ENCODE results near the gene POU6F2. TPM values are rescaled to one million over a fixed set of nuclear protein-coding genes. Genes with fewer than 3 reads are reported as not detected.

POU6F2 gene
- total RNA-seq, 1 experiment from 2014 or later = not detected

DNA sequence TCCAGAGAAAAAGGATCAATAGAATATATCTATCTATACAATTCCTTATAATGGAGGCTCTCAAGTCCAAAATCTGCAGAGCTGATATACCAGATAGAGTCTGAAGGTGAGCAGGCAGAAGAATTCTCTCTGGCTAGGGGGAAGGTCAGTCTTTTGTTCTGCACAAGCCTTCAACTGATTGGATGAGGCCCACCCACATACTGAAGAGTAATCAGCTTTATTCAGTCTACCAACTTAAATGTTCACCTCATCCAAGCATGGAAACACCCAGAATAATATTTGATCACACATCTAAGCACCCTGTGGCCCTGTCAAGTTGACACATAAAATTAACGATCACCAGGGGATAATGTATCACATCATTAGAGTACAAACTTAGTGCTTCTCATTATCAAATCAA, 394.7 kb downstream of the POU6F2 start:
- Histone ChIP-seq H3K36me3 (ENCODE audit: control insufficient read depth, insufficient read depth, low read length) (no peaks in the 10 kb centered on the region), H3K4me3 (ENCODE audit: low read depth in 2 of 2, low read length in 2 of 2) (no peak overlapping the region), H3K27ac (ENCODE audit: low read length) (no peak overlapping the region), H3K4me1 (ENCODE audit: control insufficient read depth, insufficient read depth, low read length) (no peaks in the 10 kb centered on the region), H3K9me3 (ENCODE audit: control insufficient read depth, insufficient read depth, low read depth, low read length) (no peaks in the 10 kb centered on the region), H3K27me3 (ENCODE audit: control insufficient read depth, insufficient read depth, low read length) (peaks cover 2% of the 10 kb centered on the region; the same call in 1 of the 2 replicates)
- DNase-seq (ENCODE audit: low read depth, low spot score) (no peak), ATAC-seq (no peak)
- POLR2A ChIA-PET = no interaction called here
- intact Hi-C loops (cut with micrococcal nuclease; ENCODE audit: unreplicated experiment) = no loop called here
- CTCF ChIA-PET = no interaction called here
- in situ Hi-C loops (cut with HindIII; ENCODE audit: low pct_unique_long_range_greater_than_20kb, low sequenced_read_pairs) = no loop called here
- TF ChIP-seq SIN3A (IDR thresholded peaks at IDR 0.05; ENCODE audit: borderline replicate concordance, insufficient read depth, low read depth, low read length) (no peak), TCF7L2 (IDR thresholded peaks at IDR 0.05; ENCODE audit: low read depth, low read length) (no peak), POLR2AphosphoS5 (IDR thresholded peaks at IDR 0.05; ENCODE audit: low read depth, low read length) (no peak)
- TF ChIP-seq, protein P1, sequence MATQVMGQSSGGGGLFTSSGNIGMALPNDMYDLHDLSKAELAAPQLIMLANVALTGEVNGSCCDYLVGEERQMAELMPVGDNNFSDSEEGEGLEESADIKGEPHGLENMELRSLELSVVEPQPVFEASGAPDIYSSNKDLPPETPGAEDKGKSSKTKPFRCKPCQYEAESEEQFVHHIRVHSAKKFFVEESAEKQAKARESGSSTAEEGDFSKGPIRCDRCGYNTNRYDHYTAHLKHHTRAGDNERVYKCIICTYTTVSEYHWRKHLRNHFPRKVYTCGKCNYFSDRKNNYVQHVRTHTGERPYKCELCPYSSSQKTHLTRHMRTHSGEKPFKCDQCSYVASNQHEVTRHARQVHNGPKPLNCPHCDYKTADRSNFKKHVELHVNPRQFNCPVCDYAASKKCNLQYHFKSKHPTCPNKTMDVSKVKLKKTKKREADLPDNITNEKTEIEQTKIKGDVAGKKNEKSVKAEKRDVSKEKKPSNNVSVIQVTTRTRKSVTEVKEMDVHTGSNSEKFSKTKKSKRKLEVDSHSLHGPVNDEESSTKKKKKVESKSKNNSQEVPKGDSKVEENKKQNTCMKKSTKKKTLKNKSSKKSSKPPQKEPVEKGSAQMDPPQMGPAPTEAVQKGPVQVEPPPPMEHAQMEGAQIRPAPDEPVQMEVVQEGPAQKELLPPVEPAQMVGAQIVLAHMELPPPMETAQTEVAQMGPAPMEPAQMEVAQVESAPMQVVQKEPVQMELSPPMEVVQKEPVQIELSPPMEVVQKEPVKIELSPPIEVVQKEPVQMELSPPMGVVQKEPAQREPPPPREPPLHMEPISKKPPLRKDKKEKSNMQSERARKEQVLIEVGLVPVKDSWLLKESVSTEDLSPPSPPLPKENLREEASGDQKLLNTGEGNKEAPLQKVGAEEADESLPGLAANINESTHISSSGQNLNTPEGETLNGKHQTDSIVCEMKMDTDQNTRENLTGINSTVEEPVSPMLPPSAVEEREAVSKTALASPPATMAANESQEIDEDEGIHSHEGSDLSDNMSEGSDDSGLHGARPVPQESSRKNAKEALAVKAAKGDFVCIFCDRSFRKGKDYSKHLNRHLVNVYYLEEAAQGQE (IDR thresholded peaks at IDR 0.05; ENCODE audit: insufficient read depth in 1 of 2, low read depth in 2 of 2, low read length in 1 of 2) = no peak
- TF ChIP-seq, protein P2, sequence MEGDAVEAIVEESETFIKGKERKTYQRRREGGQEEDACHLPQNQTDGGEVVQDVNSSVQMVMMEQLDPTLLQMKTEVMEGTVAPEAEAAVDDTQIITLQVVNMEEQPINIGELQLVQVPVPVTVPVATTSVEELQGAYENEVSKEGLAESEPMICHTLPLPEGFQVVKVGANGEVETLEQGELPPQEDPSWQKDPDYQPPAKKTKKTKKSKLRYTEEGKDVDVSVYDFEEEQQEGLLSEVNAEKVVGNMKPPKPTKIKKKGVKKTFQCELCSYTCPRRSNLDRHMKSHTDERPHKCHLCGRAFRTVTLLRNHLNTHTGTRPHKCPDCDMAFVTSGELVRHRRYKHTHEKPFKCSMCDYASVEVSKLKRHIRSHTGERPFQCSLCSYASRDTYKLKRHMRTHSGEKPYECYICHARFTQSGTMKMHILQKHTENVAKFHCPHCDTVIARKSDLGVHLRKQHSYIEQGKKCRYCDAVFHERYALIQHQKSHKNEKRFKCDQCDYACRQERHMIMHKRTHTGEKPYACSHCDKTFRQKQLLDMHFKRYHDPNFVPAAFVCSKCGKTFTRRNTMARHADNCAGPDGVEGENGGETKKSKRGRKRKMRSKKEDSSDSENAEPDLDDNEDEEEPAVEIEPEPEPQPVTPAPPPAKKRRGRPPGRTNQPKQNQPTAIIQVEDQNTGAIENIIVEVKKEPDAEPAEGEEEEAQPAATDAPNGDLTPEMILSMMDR (IDR thresholded peaks at IDR 0.05) = no peak
- BruUV-seq (replicated peaks) = no TSS peak

- BruUV-seq (replicated peaks) = no TSS peak
- H3K36me3 ChIP-seq (ENCODE audit: control insufficient read depth, insufficient read depth, low read length) = no peaks in the 10 kb centered on the region
- H3K27ac ChIP-seq (ENCODE audit: low read length) = no peak overlapping the region
- ATAC-seq (no peak), DNase-seq (ENCODE audit: low read depth, low spot score) (no peak)
- in situ Hi-C loops (cut with HindIII; ENCODE audit: low pct_unique_long_range_greater_than_20kb, low sequenced_read_pairs) (no loop called here), intact Hi-C loops (cut with micrococcal nuclease; ENCODE audit: unreplicated experiment) (no loop called here)
- H3K27me3 ChIP-seq (ENCODE audit: control insufficient read depth, insufficient read depth, low read length) = peaks cover 2% of the 10 kb centered on the region; the same call in 1 of the 2 replicates
- CTCF ChIA-PET = no interaction called here
- no peak overlapping the region for H3K4me3 ChIP-seq (ENCODE audit: low read depth in 2 of 2, low read length in 2 of 2)
- H3K9me3 ChIP-seq (ENCODE audit: control insufficient read depth, insufficient read depth, low read depth, low read length) = no peaks in the 10 kb centered on the region
- H3K4me1 ChIP-seq (ENCODE audit: control insufficient read depth, insufficient read depth, low read length) = no peaks in the 10 kb centered on the region
- POLR2A ChIA-PET = no interaction called here
- no peak for TF ChIP-seq TCF7L2 (IDR thresholded peaks at IDR 0.05; ENCODE audit: low read depth, low read length)
- TF ChIP-seq POLR2AphosphoS5 (IDR thresholded peaks at IDR 0.05; ENCODE audit: low read depth, low read length) = no peak
- TF ChIP-seq, protein P2 (IDR thresholded peaks at IDR 0.05) = no peak
- no peak for TF ChIP-seq SIN3A (IDR thresholded peaks at IDR 0.05; ENCODE audit: borderline replicate concordance, insufficient read depth, low read depth, low read length)
- TF ChIP-seq, protein P1 (IDR thresholded peaks at IDR 0.05; ENCODE audit: insufficient read depth in 1 of 2, low read depth in 2 of 2, low read length in 1 of 2) = no peak
Observed at GRCh38 chr7:39374436-39375040, 396.8 kb downstream of the POU6F2 start.
